ENCODE data around the gene ADRA2B.

ADRA2B gene

DNA sequence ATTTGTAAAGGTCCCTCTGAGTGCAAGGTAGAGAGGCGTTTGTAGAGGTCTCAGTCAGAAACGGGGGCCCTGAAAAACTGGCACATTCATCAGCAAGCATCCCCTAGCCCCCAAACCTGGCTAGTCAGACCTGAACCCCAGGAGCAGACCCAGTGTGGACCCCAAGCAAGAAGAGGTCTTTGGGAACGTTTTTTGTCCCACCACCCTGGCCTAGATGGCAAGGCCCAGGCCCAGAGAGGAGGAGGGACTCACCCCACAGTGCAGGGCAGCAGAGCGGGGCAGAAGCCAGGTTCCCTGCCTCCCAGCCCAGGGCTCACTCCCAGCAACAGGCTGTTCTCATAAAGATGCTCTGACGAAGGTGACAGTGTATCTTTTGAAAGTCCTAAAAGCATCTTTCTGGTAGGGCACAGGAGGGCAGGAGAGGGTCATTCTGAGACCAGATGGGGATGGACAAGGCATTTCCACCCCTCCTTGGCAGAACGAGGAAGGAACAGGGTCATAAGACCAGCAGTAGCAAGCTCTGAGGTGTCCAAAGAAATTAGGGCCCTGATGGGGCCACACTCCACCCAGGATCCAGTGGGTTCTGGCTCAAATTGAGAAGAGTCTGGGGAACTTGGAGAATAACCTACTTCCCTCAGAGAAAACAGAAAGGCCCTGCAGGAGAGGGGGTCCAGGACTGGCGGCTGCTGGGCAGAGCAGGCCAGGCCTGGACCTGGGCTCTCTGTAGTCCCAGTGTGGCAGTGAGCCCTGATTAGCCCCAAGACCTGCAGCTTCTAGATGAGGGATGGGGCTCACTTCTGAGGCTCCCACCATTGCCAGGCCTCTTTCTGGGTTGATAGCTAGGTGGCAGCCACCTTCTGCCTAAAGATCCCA, 18.2 kb downstream of the ADRA2B start:
- Histone ChIP-seq H3K4me3 (replicated peaks; ENCODE audit: insufficient read depth, low read length) (no peak overlapping the region), H3K27ac (replicated peaks) (no peak overlapping the region), H3K27me3 (ENCODE audit: insufficient read depth, poor library complexity, severe bottlenecking) (no peaks in the 10 kb centered on the region)
- no peak for DNase-seq (ENCODE audit: low read depth in 1 of 2, low spot score in 1 of 2)
- TF ChIP-seq SPI1 (IDR thresholded peaks at IDR 0.05; ENCODE audit: borderline replicate concordance, low read depth) (no peak), GABPA (IDR thresholded peaks at IDR 0.05; ENCODE audit: low read depth) (no peak), POLR2AphosphoS5 (IDR thresholded peaks at IDR 0.05; ENCODE audit: low read depth) (no peak)
- TF ChIP-seq, protein P1, sequence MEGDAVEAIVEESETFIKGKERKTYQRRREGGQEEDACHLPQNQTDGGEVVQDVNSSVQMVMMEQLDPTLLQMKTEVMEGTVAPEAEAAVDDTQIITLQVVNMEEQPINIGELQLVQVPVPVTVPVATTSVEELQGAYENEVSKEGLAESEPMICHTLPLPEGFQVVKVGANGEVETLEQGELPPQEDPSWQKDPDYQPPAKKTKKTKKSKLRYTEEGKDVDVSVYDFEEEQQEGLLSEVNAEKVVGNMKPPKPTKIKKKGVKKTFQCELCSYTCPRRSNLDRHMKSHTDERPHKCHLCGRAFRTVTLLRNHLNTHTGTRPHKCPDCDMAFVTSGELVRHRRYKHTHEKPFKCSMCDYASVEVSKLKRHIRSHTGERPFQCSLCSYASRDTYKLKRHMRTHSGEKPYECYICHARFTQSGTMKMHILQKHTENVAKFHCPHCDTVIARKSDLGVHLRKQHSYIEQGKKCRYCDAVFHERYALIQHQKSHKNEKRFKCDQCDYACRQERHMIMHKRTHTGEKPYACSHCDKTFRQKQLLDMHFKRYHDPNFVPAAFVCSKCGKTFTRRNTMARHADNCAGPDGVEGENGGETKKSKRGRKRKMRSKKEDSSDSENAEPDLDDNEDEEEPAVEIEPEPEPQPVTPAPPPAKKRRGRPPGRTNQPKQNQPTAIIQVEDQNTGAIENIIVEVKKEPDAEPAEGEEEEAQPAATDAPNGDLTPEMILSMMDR (IDR thresholded peaks at IDR 0.05; ENCODE audit: insufficient read depth, low read length), result no peak
- TF ChIP-seq, protein P2, sequence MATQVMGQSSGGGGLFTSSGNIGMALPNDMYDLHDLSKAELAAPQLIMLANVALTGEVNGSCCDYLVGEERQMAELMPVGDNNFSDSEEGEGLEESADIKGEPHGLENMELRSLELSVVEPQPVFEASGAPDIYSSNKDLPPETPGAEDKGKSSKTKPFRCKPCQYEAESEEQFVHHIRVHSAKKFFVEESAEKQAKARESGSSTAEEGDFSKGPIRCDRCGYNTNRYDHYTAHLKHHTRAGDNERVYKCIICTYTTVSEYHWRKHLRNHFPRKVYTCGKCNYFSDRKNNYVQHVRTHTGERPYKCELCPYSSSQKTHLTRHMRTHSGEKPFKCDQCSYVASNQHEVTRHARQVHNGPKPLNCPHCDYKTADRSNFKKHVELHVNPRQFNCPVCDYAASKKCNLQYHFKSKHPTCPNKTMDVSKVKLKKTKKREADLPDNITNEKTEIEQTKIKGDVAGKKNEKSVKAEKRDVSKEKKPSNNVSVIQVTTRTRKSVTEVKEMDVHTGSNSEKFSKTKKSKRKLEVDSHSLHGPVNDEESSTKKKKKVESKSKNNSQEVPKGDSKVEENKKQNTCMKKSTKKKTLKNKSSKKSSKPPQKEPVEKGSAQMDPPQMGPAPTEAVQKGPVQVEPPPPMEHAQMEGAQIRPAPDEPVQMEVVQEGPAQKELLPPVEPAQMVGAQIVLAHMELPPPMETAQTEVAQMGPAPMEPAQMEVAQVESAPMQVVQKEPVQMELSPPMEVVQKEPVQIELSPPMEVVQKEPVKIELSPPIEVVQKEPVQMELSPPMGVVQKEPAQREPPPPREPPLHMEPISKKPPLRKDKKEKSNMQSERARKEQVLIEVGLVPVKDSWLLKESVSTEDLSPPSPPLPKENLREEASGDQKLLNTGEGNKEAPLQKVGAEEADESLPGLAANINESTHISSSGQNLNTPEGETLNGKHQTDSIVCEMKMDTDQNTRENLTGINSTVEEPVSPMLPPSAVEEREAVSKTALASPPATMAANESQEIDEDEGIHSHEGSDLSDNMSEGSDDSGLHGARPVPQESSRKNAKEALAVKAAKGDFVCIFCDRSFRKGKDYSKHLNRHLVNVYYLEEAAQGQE (IDR thresholded peaks at IDR 0.05; ENCODE audit: insufficient replicate concordance, low read depth), result no peak

DNA sequence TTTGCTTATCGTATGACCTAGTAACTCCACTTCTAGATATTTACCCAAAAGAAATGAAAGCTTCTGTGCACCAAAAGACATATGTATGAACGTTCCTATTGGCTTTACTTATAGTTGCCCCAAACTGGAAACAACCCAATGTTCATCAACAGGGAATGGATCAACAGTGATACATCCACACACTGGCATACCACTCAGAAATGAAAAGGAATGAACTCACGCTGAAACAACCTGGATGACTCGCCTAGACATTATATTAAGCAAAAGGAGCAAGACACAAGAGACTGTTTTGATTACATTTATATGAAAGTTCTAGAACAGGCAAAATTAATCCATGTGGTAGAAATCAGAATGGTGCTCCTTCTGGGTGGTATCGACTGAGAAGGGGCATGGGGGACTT, 18.9 kb downstream of the ADRA2B start:
- TF ChIP-seq POLR2AphosphoS5 (IDR thresholded peaks at IDR 0.05; ENCODE audit: low read depth) (no peak), GABPA (IDR thresholded peaks at IDR 0.05; ENCODE audit: low read depth) (no peak), SPI1 (IDR thresholded peaks at IDR 0.05; ENCODE audit: borderline replicate concordance, low read depth) (no peak)
- TF ChIP-seq, protein P2 (IDR thresholded peaks at IDR 0.05; ENCODE audit: insufficient replicate concordance, low read depth), result no peak
- TF ChIP-seq, protein P1 (IDR thresholded peaks at IDR 0.05; ENCODE audit: insufficient read depth, low read length), result no peak
- no peaks in the 10 kb centered on the region for H3K27me3 ChIP-seq (ENCODE audit: insufficient read depth, poor library complexity, severe bottlenecking)
- DNase-seq (ENCODE audit: low read depth in 1 of 2, low spot score in 1 of 2), result no peak
- no peak overlapping the region for H3K4me3 ChIP-seq (replicated peaks; ENCODE audit: insufficient read depth, low read length)
- H3K27ac ChIP-seq (replicated peaks), result no peak overlapping the region

DNA sequence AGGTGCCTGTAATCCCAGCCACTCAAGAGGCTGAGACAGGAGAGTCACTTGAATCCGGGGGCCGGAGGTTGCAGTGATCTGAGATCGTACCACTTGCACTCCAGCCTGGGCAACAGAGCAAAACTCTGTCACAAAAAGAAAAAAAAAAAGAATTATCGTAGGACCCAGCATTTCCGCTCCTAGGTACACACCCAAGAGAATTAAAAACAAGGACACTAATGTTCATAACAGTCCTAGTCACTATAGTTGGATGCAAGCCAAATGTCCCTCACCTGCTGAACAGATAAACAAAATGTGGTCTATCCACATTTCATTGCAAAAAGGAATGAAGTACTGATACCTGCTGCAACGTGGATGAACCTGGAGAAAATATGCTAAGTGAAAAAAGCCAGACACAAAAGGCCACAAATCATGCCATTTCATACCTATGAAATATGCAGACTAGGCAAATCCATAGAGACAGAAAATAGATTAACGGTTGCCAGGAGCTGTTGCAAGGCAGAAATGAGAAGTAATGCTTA, 21.2 kb downstream of the ADRA2B start:
- H3K27ac ChIP-seq (replicated peaks), result no peak overlapping the region
- no peaks in the 10 kb centered on the region for H3K27me3 ChIP-seq (ENCODE audit: insufficient read depth, poor library complexity, severe bottlenecking)
- TF ChIP-seq, protein P2 (IDR thresholded peaks at IDR 0.05; ENCODE audit: insufficient replicate concordance, low read depth), result no peak
- TF ChIP-seq POLR2AphosphoS5 (IDR thresholded peaks at IDR 0.05; ENCODE audit: low read depth), result no peak
- TF ChIP-seq, protein P1 (IDR thresholded peaks at IDR 0.05; ENCODE audit: insufficient read depth, low read length), result no peak
- TF ChIP-seq SPI1 (IDR thresholded peaks at IDR 0.05; ENCODE audit: borderline replicate concordance, low read depth), result no peak
- TF ChIP-seq GABPA (IDR thresholded peaks at IDR 0.05; ENCODE audit: low read depth), result no peak
- no peak overlapping the region for H3K4me3 ChIP-seq (replicated peaks; ENCODE audit: insufficient read depth, low read length)
- DNase-seq (ENCODE audit: low read depth in 1 of 2, low spot score in 1 of 2), result no peak

Measured in HL-60 (cell line).